Osteoblast (primary cell): ENCODE results near the gene TRABD2A. TPM values are rescaled to one million over a fixed set of nuclear protein-coding genes. Genes with fewer than 3 reads are reported as not detected.
A peak's percentile ranks its signal among the peaks of the same experiment; 100 is the strongest.

ENCODE experiments used
- DNase-seq: peaks from one replicate; pipeline ENCODE4 v3.0.0; 2011; ENCODE audit warnings: low spot score, mixed read lengths; ENCODE audit not compliant: insufficient read length; ENCODE audit errors: missing footprints
- H2AFZ ChIP-seq: 2 replicates; pipeline ENCODE4 v1.6.0; 2011; ENCODE audit warnings: mild to moderate bottlenecking, low read length
- H3K27ac ChIP-seq: 2 replicates; pipeline ENCODE4 v1.5.1; 2011; ENCODE audit warnings: mild to moderate bottlenecking, low read depth, low read length, moderate library complexity
- H3K27me3 ChIP-seq: 2 replicates; pipeline ENCODE4 v1.6.0; 2012; ENCODE audit warnings: mild to moderate bottlenecking, control low read depth, inconsistent platforms, low read length, moderate library complexity; ENCODE audit not compliant: insufficient read depth
- H3K36me3 ChIP-seq: 2 replicates; pipeline ENCODE4 v1.5.1; 2011; ENCODE audit warnings: mild to moderate bottlenecking, low read length, control low read depth, moderate library complexity; ENCODE audit not compliant: insufficient read depth
- H3K4me1 ChIP-seq: 2 replicates; pipeline ENCODE4 v1.5.1; 2011; ENCODE audit warnings: mild to moderate bottlenecking, low read length, control low read depth, moderate library complexity; ENCODE audit not compliant: insufficient read depth
- H3K4me2 ChIP-seq: 2 replicates; pipeline ENCODE4 v1.6.0; 2011; ENCODE audit warnings: mild to moderate bottlenecking, low read length; ENCODE audit not compliant: insufficient read depth
- H3K4me3 ChIP-seq: fragments of 200-600 bp; sonication (generic); 3 replicates; pipeline ENCODE4 v1.5.1; 2012; ENCODE audit warnings: mild to moderate bottlenecking, low read length, inconsistent platforms; ENCODE audit not compliant: insufficient read depth
- H3K79me2 ChIP-seq: 2 replicates; pipeline ENCODE4 v1.6.0; 2012; ENCODE audit warnings: mild to moderate bottlenecking, low read length, control low read depth, inconsistent platforms; ENCODE audit not compliant: insufficient read depth
- H3K9me3 ChIP-seq: 2 replicates; pipeline ENCODE4 v1.5.1; 2011; ENCODE audit warnings: low read depth, low read length, control low read depth
- H4K20me1 ChIP-seq: 2 replicates; pipeline ENCODE4 v1.6.0; 2012; ENCODE audit warnings: mild to moderate bottlenecking, low read length, control low read depth; ENCODE audit not compliant: insufficient read depth
- CTCF ChIP-seq: IDR thresholded peaks from 2 replicates; pipeline ENCODE4 v1.5.1; 2011; ENCODE audit warnings: mild to moderate bottlenecking, low read depth, low read length, moderate library complexity; ENCODE audit errors: extremely low read depth
- total RNA-seq: library from RNA; depleted of rRNA; stranded (reverse); fragments of >200 nt; gene quantifications from 2 replicates; pipeline ENCODE4 v1.2.3, GENCODE V29; 2012

TRABD2A gene
- total RNA-seq, 1 donor, result 2.9 TPM

GRCh38 chr2:84846741-84847142 lies 34.1 kb downstream of the TRABD2A start:
- Histone ChIP-seq H2AFZ (no peak overlapping the region), H3K79me2 (no peaks in the 10 kb centered on the region), H3K27me3 (no peaks in the 10 kb centered on the region), H4K20me1 (no peaks in the 10 kb centered on the region), H3K9me3 (no peaks in the 10 kb centered on the region), H3K4me2 (no peak overlapping the region), H3K4me1 (peaks cover 10% of the 10 kb centered on the region), H3K27ac (no peak overlapping the region), H3K36me3 (no peaks in the 10 kb centered on the region), H3K4me3 (no peak overlapping the region)
- TF ChIP-seq CTCF, result no peak
- no peak for DNase-seq

DNA sequence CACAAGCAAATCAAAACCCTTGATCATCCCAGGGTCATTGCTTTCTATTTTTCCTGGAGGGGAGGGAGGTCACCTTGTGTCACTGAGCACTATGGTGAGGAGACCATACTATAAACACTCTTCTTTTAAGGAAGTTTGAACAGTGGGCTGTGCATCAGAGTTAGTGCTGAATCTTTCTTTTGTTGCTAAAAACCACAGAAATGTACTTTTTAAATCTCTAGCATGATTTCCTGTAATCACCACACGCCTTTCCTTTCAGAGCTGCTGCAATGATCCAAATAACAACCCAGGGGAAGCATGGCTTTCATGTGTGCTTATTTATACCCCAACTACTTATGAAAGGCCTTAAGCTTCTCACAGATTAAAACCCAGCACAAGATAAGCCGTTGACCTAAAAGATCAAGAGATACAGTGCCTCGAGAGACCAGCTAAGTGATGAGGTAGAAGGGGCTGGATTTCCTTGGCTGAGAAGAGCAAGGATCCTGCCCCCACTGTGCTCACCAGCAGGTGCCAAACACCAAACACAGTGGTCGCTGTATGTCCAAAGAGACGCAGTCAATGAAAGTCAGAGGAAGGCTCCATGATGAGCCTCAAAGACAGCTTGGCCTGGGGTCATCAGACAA lies 34.7 kb downstream of the TRABD2A start:
- peak overlapping the region; percentile 28 for H2AFZ ChIP-seq
- H3K4me3 ChIP-seq, result no peak overlapping the region
- H3K9me3 ChIP-seq, result no peaks in the 10 kb centered on the region
- no peaks in the 10 kb centered on the region for H3K27me3 ChIP-seq
- no peak for TF ChIP-seq CTCF
- no peaks in the 10 kb centered on the region for H3K36me3 ChIP-seq
- no peaks in the 10 kb centered on the region for H4K20me1 ChIP-seq
- no peak for DNase-seq
- no peak overlapping the region for H3K4me2 ChIP-seq
- H3K27ac ChIP-seq, result no peak overlapping the region
- H3K79me2 ChIP-seq, result no peaks in the 10 kb centered on the region
- peaks cover 10% of the 10 kb centered on the region for H3K4me1 ChIP-seq

- H3K27me3 ChIP-seq, result no peaks in the 10 kb centered on the region
- TF ChIP-seq CTCF, result no peak
Observed at GRCh38 chr2:84844141-84844540, 36.7 kb downstream of the TRABD2A start.

GRCh38 chr2:84841577-84841976 lies 39.3 kb downstream of the TRABD2A start:
- no peak overlapping the region for H3K27ac ChIP-seq
- H3K9me3 ChIP-seq, result no peaks in the 10 kb centered on the region
- peaks cover 18% of the 10 kb centered on the region for H3K4me1 ChIP-seq
- no peaks in the 10 kb centered on the region for H3K36me3 ChIP-seq
- no peak overlapping the region for H2AFZ ChIP-seq
- no peaks in the 10 kb centered on the region for H3K27me3 ChIP-seq
- H4K20me1 ChIP-seq, result no peaks in the 10 kb centered on the region
- H3K79me2 ChIP-seq, result no peaks in the 10 kb centered on the region
- no peak overlapping the region for H3K4me2 ChIP-seq
- no peak for TF ChIP-seq CTCF
- no peak for DNase-seq
- H3K4me3 ChIP-seq, result no peak overlapping the region

More at GRCh38 chr2:84844141-84844540, 36.7 kb downstream of the TRABD2A start:
- Histone ChIP-seq H3K4me2 (no peak overlapping the region), H3K4me1 (peaks cover 10% of the 10 kb centered on the region), H3K9me3 (no peaks in the 10 kb centered on the region), H2AFZ (no peak overlapping the region), H3K27ac (no peak overlapping the region), H4K20me1 (no peaks in the 10 kb centered on the region), H3K36me3 (no peaks in the 10 kb centered on the region), H3K4me3 (no peak overlapping the region), H3K79me2 (no peaks in the 10 kb centered on the region)
- DNase-seq, result no peak
